NCI-H2029 treated with DMSO at 0.1 percent for 48 hours (cell line): ENCODE data around the gene FJX1.
A peak's percentile ranks its signal among the peaks of the same experiment; 100 is the strongest.

ENCODE experiments used
- DNase-seq: peaks from one replicate; lab custom pipeline; 2025; lab: John Stamatoyannopoulos, UW

FJX1 gene

GRCh38 chr11:35617687-35618496, at the start of gene FJX1:
Gene FJX1 (plus strand): TSS chr11:35618460. CDS start chr11:35618637, 177 bp downstream.
- DNase-seq = no peak

GRCh38 chr11:35571696-35572095, 46.6 kb upstream of the FJX1 start:
- no peak for DNase-seq

DNA sequence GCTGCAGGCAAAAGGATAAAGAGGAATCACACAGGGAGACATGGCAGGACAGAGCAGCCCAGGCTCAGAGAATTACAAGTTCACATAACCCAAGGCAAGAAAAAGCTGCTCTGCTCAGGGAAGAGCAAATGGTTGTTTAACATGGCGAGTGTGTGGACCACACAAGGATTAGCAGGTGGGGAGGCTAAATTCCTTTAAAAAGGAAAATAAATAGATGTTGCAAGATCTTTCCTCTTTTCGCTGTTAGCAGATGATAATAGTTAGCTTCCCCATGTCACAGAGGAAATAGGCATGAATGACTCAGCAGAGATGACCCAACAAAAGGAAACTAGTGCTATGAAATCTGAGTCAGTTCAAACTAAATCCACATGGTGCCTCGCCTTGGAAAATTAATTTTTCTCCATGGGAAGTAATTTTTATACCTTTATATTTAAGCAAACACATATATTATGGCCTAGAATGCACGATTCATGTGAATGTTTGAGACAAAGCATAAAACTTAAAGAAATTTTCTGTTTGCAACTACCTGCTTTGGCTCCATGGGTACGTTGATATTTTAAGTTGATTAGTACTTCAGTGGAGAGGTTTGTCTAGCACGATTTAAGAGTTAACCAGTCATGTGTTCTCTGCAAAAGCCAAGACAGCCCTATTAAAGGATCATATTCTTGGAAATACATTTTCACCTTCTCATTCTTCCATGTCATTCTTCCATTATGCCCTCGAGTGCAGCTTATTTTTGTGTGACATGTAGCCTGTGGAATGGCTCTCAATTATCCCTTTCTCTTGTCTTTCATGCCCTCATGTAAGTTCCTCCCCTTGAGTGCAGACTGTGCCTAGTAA, 38.5 kb upstream of the FJX1 start:
- DNase-seq = peak; percentile 13

DNA sequence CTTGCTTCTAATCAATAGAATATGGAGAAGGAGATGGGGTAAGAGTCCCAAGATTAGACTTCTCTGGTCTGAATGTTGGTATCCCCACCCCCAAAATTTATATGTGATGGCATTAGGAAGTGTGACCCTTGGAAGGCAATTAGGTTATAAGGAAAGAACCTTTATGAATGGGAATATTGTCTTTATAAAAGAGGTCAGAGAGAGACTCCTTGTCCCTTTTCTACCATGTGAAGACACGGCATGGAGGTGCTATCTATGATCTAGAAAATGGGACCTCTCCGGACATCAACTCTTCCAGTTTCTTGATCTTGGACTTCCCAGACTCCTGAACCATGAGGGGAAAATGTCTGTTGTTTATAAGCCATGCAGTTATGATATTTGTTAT, 37.9 kb upstream of the FJX1 start:
- no peak for DNase-seq

DNA sequence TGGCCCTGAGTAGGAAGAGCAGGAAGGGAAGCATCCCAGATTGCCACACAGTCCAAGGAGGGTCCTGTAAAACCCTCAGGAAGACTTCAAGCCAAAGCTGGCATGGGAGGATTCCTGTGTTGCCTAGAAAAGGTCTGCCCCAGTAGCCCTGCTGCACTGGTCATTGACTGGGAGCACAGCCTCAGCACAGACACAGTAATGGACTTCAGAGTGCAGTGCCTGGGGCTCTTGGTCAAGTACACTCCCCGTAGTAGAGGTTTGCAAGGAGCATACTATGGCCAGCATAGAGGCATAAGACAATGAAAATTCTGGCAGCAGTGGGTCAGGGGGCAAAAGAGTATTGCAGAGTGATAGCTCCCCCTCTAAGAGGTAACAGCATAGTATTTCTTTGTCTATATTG, 36.2 kb upstream of the FJX1 start:
- no peak for DNase-seq

DNA sequence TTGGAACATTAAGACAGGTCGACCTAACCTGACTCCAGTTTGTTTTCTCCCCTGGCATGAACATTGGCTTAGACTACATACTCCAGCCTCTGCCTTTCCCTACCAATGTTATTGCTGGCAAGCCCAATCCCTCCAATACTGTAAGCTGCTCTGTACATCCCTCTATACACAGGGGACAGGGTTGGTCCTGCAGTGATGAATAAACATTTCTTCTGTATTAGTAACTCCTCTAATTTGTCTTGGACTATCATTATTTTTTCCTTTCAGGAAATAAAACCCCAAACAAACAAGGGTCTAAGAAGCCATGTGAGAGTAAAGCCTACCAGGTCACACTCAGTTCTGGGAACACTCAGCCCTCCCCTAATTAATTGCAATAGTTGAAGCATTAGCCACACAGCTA, 35.1 kb upstream of the FJX1 start:
- no peak for DNase-seq

DNA sequence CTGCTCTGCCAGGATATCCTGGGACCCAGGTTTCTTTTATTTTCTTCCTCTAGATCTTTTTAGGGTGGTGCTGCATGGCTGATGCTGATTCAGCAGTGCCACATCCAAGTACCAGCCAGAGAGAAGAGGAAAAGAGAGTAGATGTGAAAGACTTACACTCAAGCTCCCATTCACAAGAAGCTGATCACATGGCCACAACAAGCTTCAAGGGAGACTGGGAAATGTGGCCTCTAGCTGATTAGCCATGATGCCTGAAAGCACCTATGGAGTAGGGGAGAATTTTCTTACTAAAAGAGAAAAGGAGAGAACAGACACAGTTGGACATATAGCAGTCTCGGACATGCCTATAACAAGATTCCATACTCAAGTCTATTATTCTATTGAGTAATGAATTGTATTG, 34.4 kb upstream of the FJX1 start:
- no peak for DNase-seq

- no peak for DNase-seq
Observed at GRCh38 chr11:35584321-35584720, 33.9 kb upstream of the FJX1 start.

GRCh38 chr11:35585416-35585815, 32.8 kb upstream of the FJX1 start:
- DNase-seq = no peak

- DNase-seq = no peak
Observed at GRCh38 chr11:35586222-35586621, 32.0 kb upstream of the FJX1 start.

- DNase-seq = no peak
Observed at GRCh38 chr11:35587972-35588371, 30.3 kb upstream of the FJX1 start.

- DNase-seq = no peak
Observed at GRCh38 chr11:35588627-35589026, 29.6 kb upstream of the FJX1 start.

- DNase-seq = no peak
Observed at GRCh38 chr11:35589281-35589680, 29.0 kb upstream of the FJX1 start.

GRCh38 chr11:35590412-35590811, 27.8 kb upstream of the FJX1 start:
- DNase-seq = no peak

DNA sequence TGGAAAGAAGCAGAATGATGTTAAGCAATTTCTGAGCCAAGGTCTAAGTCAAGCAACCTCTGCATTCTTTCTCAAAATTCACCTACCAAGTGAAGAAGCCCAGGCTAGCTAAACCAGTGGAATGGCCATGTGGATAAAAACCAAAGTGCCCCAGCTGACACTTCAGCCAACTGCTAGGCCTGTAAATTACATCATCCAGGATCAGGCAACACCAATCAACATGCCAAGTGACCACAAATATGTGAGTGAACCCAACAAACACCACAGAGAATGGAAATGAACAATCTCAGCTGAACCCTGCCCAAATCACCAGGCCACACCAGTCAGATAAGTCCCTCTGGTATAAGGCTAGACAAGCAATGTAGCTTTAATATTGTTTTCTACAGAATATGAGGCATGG, 25.1 kb upstream of the FJX1 start:
- no peak for DNase-seq

DNA sequence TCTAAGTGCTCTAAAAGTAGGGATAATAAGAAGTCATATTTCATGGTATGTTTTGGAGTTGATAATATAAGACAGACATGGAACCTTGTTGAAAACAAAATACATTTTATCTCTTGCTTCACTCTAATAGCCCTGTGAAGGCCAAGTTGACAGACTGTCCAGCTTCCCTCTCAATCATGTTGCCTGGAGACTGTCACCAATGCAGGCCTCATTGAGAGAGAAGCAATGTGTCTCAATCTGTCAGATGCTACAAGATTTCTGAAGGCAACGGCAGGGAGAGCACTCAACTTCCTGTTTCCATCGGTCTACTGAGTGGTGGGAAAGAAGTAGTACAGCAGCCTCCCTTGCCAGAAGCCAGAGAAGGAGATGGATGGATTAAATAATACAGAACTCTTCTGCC, 23.6 kb upstream of the FJX1 start:
- no peak for DNase-seq

GRCh38 chr11:35598254-35599125, 19.8 kb upstream of the FJX1 start:
- DNase-seq = no peak

DNA sequence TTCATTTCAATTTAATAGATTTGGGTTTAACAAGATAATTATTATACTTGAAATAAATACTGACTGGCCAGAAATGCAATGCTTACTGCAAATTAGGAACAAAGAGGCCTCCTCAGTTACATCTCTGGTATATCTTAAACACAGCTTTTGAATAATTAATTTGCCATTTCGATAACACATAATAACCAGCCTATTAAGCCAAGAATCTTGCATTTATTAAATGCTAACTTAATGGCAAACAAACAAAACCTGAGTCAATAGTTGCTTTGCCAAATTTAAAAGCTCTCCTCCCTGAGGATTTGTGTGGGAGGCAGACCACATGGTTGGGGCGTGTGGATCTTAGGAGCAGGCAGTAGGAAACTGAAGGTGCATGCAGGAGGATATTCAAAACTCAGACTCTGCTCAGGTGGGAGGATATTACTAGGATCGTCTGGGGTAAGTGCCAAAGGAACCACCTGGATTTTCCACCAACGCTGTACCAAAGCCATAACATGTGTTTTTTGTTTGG, 17.9 kb upstream of the FJX1 start:
- DNase-seq = no peak

DNA sequence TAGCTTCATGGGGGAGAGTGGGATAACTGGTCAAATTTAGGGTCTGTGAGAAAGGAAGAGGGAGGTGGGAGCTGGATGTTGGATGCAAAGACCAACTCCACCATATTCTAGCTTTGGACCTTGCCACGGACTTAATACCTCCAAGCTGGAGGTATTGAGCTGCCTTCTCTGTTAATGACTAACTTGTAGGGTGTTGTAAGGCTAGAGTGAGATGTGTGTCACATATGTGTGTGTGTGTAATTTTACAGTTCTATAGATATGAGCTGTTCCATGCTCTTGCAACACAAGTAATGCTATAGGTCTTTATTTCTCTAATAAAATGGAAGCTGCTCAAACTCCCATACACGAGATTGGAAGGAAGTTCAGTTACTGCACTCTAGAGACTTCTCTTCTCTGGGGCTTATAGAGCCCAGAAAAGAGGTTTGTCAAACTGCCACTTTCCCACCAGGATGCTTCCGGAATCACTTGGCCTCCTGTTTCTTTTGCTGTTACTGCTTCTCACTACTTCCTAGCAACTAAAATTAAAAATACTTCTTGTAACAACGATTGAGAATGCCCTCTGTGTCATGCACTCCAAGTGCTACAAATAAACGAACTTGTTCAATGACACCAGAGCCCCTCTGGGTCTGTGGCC, 16.0 kb upstream of the FJX1 start:
- DNase-seq = no peak

DNA sequence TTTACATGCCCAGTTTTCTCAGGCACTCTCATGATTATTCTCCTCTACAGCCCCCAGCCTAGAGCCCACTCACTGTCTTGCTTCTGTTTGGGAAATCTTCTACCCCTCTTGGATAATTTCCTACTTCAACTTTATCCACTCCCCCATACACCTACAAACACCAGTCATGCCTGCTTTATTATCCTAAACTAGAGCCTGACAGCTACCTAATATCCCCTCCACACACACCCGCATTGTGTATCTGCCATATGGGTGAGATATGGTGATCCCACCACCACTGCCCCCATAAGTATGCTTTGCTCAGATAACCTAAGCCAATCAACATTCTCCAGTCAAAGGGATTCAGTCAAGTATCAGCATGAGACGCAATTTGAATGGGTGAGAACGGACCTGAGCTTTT, 15.3 kb upstream of the FJX1 start:
- DNase-seq = no peak

DNA sequence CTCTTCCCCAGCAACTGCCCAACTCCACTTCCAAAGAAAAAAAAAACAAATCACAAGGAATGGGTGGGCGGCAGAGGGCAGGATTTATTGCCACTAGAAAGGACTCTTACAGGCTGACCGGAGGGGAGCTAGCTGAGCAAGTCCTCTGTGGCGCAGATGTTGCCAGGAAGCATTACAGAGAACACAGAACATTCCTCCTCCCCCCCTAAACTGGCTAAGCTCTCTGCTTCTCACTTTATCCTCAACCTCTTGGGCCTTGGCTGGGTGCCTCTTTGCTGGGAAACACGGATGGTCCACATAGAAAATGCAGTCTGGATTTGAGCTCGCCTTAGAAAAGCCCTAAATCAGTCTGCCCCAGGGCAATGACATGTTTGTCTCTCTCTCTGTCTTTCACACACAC, 12.6 kb upstream of the FJX1 start:
- no peak for DNase-seq

DNA sequence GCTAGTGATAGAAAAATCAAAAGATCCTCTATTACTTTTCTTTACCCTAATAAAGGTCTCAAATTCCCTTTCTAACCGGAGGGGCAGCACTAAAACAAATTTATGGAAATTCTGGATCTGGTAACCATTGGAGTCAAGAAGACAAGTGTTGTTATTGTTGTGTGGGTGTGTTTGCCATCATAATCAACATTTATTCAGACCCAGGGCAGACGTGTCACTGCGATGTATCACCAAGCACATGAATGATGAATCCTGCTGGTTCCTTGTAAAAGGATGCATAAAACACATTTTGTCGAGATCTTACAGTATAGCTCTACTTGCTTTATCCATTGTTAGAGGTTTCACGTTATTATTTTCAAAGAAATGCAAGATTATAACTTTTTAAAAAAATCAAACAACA, 12.1 kb upstream of the FJX1 start:
- DNase-seq = no peak
